K562 (cell line): Measurements from ENCODE around the gene LAMTOR1.

Experiments
- ARID2 ChIP-seq: fragments of 450-650 bp; IDR thresholded peaks from 2 replicates; pipeline ENCODE4 v1.6.1; 2017; ENCODE audit warnings: antibody characterized with exemption, mild to moderate bottlenecking
- CBX5 ChIP-seq: IDR thresholded peaks from 2 replicates; pipeline ENCODE4 v1.6.1; 2014; ENCODE audit warnings: low read depth, borderline replicate concordance
- CHD2 ChIP-seq: IDR thresholded peaks from 2 replicates; pipeline ENCODE4 v1.6.1; 2011; ENCODE audit warnings: low read depth, low read length
- ELF1 ChIP-seq: fragments of 200-800 bp; sonication (Bioruptor generic); IDR thresholded peaks from 2 replicates; pipeline ENCODE4 v1.6.1; 2016; ENCODE audit warnings: missing genetic modification characterization, missing compliant biosample characterization
- GATA2 ChIP-seq: sonication (generic); formaldehyde crosslinking; IDR thresholded peaks from 2 replicates; pipeline ENCODE4 v1.4.0; 2020; ENCODE audit warnings: mild to moderate bottlenecking, missing genetic modification reagents
- ILF3 ChIP-seq: fragments of 450-650 bp; IDR thresholded peaks from 2 replicates; pipeline ENCODE4 v1.6.1; 2018; ENCODE audit warnings: antibody characterized with exemption, mild to moderate bottlenecking, moderate library complexity, borderline replicate concordance
- POLR2AphosphoS5 ChIP-seq: IDR thresholded peaks from 2 replicates; pipeline ENCODE4 v1.6.1; 2011; ENCODE audit warnings: mild to moderate bottlenecking, low read depth, low read length, moderate library complexity; ENCODE audit not compliant: control insufficient read depth, insufficient read depth
- SIX5 ChIP-seq, 2 experiments: IDR thresholded peaks; 2 replicates each; pipeline ENCODE4 v1.6.1; 2011; ENCODE audit warnings: low read length in 2 of 2, borderline replicate concordance in 1 of 2, low read depth in 1 of 2, mild to moderate bottlenecking in 1 of 2, moderate library complexity in 1 of 2; ENCODE audit not compliant: insufficient read depth in 1 of 2
- ZBTB33 ChIP-seq: sonication (generic); formaldehyde crosslinking; IDR thresholded peaks from 2 replicates; pipeline ENCODE4 v1.8.1; 2023; ENCODE audit warnings: mild to moderate bottlenecking, missing genetic modification reagents
- ZNF609 ChIP-seq: sonication (generic); formaldehyde crosslinking; IDR thresholded peaks from 2 replicates; pipeline ENCODE4 v1.8.1; 2023; ENCODE audit warnings: missing genetic modification reagents, mild to moderate bottlenecking, borderline replicate concordance
- ZNF639 ChIP-seq, 2 experiments: fragments of 200-800 bp in 1 of 2; sonication (Bioruptor generic) in 1 of 2; sonication (generic) in 1 of 2; formaldehyde crosslinking in 1 of 2; IDR thresholded peaks in 1 of 2; conservative IDR thresholded peaks in 1 of 2; 2 replicates each; pipeline versions ENCODE4 v1.5.0 to v1.6.1; 2016 to 2020; ENCODE audit warnings: missing compliant biosample characterization in 1 of 2, missing genetic modification characterization in 1 of 2, missing genetic modification reagents in 1 of 2
- TF ChIP-seq, protein P1 (sequence below), 3 experiments: IDR thresholded peaks in 2 of 3; conservative IDR thresholded peaks in 1 of 3; 2 replicates each; pipeline ENCODE4 v1.5.1; 2011 to 2012; ENCODE audit warnings: low read length in 3 of 3, mild to moderate bottlenecking in 3 of 3, control low read depth in 2 of 3, improper control_type of control experiment in 1 of 3, inconsistent platforms in 1 of 3, low read depth in 1 of 3, mixed read lengths in 1 of 3, moderate library complexity in 1 of 3; ENCODE audit not compliant: insufficient read depth in 2 of 3
- TF ChIP-seq, protein P2 (sequence below): fragments of 450-650 bp; formaldehyde crosslinking; IDR thresholded peaks from 2 replicates; pipeline ENCODE4 v1.4.0; 2020; ENCODE audit warnings: mild to moderate bottlenecking, moderate library complexity

DNA sequence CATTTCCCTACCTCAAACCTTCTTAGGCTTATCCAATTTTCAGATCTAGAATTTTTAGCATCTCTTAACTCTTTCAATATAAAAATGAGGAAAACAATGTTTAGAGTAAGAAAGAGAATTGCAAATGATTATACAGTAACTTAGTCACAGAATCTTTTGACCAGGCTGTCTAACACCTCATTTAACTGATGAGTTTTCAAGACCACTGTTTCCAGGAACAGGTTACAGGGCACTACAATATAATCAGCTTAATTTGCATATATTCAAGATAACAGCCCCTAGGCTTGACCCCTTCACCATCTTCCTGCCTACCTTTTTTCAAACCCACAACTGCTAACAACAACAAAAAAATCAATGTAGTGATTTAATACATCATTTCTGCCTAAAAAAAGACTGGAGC lies 35.4 kb downstream of the LAMTOR1 start:
- TF ChIP-seq ARID2 = no peak
- TF ChIP-seq ZBTB33 (CRISPR knock-in tag) = no peak
- TF ChIP-seq CHD2 = no peak
- no peak for TF ChIP-seq ILF3
- TF ChIP-seq ZNF609 (CRISPR knock-in tag) = no peak
- TF ChIP-seq, protein P1, sequence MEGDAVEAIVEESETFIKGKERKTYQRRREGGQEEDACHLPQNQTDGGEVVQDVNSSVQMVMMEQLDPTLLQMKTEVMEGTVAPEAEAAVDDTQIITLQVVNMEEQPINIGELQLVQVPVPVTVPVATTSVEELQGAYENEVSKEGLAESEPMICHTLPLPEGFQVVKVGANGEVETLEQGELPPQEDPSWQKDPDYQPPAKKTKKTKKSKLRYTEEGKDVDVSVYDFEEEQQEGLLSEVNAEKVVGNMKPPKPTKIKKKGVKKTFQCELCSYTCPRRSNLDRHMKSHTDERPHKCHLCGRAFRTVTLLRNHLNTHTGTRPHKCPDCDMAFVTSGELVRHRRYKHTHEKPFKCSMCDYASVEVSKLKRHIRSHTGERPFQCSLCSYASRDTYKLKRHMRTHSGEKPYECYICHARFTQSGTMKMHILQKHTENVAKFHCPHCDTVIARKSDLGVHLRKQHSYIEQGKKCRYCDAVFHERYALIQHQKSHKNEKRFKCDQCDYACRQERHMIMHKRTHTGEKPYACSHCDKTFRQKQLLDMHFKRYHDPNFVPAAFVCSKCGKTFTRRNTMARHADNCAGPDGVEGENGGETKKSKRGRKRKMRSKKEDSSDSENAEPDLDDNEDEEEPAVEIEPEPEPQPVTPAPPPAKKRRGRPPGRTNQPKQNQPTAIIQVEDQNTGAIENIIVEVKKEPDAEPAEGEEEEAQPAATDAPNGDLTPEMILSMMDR (IDR thresholded peaks at IDR 0.05 in 2 of 3, conservative IDR thresholded peaks at IDR 0.05 in 1 of 3; ENCODE audit: insufficient read depth in 2 of 3, low read depth in 1 of 3, low read length in 3 of 3) = no peak
- TF ChIP-seq ZNF639 (CRISPR knock-in tag; conservative IDR thresholded peaks at IDR 0.05 in 1 of 2, IDR thresholded peaks at IDR 0.05 in 1 of 2) = no peak
- no peak for TF ChIP-seq SIX5 (IDR thresholded peaks at IDR 0.05; ENCODE audit: borderline replicate concordance in 1 of 2, insufficient read depth in 1 of 2, low read depth in 1 of 2, low read length in 2 of 2)
- TF ChIP-seq POLR2AphosphoS5 = no peak
- no peak for TF ChIP-seq ELF1
- no peak for TF ChIP-seq CBX5
- TF ChIP-seq GATA2 (CRISPR knock-in tag) = no peak
- TF ChIP-seq, protein P2, sequence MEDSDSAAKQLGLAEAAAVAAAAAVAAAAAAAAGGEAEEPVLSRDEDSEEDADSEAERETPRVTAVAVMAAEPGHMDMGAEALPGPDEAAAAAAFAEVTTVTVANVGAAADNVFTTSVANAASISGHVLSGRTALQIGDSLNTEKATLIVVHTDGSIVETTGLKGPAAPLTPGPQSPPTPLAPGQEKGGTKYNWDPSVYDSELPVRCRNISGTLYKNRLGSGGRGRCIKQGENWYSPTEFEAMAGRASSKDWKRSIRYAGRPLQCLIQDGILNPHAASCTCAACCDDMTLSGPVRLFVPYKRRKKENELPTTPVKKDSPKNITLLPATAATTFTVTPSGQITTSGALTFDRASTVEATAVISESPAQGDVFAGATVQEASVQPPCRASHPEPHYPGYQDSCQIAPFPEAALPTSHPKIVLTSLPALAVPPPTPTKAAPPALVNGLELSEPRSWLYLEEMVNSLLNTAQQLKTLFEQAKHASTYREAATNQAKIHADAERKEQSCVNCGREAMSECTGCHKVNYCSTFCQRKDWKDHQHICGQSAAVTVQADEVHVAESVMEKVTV = no peak
